A673 (cell line): ENCODE results near the gene PTCH2.

Source experiments
- EZH2 ChIP-seq: fragments of 200-600 bp; sonication (generic); IDR thresholded peaks from 2 replicates; pipeline ENCODE4 v1.6.1; 2017; ENCODE audit warnings: borderline replicate concordance, low read depth, mild to moderate bottlenecking, mixed read lengths, antibody characterized with exemption, low read length; ENCODE audit not compliant: poor library complexity, severe bottlenecking
- TF ChIP-seq, protein P1 (sequence below): fragments of 300-800, 200-600 bp; sonication (generic); conservative IDR thresholded peaks from 2 replicates; pipeline ENCODE4 v1.5.1; 2017; ENCODE audit warnings: low read depth, mild to moderate bottlenecking, antibody characterized with exemption, low read length, moderate library complexity, mixed read lengths

DNA sequence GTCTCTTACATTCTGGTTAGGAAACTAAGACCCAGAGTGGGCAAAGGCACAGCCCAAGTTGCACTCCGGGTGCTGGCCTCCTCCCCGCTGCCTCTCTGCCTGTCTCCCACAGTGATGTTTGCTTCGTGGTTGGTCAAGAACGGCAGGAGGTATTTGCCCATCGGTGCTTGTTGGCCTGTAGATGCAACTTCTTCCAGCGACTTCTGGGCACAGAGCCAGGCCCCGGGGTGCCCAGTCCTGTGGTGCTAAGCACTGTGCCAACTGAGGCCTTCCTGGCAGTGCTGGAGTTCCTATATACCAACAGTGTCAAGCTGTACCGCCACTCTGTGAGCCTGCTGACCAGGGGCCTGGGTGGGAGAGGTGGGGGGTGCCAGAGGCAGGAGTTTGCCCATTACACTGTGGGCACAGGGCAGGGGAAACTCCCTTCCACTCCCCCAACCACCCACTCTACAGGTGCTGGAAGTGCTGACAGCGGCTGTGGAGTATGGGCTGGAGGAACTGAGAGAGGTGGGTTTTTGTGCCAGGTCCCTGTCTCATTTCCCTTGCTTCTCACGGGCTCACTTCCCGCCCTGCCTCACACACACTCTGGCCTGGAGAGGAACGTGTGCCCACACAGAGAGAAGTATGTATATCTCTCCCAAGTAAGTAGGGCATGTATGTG, 32.8 kb downstream of the PTCH2 start:
- no peak for TF ChIP-seq EZH2
- TF ChIP-seq, protein P1, sequence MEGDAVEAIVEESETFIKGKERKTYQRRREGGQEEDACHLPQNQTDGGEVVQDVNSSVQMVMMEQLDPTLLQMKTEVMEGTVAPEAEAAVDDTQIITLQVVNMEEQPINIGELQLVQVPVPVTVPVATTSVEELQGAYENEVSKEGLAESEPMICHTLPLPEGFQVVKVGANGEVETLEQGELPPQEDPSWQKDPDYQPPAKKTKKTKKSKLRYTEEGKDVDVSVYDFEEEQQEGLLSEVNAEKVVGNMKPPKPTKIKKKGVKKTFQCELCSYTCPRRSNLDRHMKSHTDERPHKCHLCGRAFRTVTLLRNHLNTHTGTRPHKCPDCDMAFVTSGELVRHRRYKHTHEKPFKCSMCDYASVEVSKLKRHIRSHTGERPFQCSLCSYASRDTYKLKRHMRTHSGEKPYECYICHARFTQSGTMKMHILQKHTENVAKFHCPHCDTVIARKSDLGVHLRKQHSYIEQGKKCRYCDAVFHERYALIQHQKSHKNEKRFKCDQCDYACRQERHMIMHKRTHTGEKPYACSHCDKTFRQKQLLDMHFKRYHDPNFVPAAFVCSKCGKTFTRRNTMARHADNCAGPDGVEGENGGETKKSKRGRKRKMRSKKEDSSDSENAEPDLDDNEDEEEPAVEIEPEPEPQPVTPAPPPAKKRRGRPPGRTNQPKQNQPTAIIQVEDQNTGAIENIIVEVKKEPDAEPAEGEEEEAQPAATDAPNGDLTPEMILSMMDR, result no peak
